RWPE2 (cell line): ENCODE data around the gene TPRX1.

Source experiments
- ATAC-seq: fragments of 200-7000 bp; cut with Tn5 transposase; 3 replicates; pipeline ENCODE4 v1.9.1; 2021; ENCODE audit warnings: low read depth
- DNase-seq: peaks from one replicate; pipeline ENCODE4 v3.0.0-alpha.2; 2020; ENCODE audit warnings: low spot score
- H3K27ac ChIP-seq: fragments of 450-650 bp; 2 replicates; pipeline ENCODE4 v1.5.1; 2017; ENCODE audit warnings: mild to moderate bottlenecking; ENCODE audit not compliant: poor library complexity, severe bottlenecking
- H3K27me3 ChIP-seq: fragments of 250-450 bp; sonication (Bioruptor Pico); 2 replicates; pipeline ENCODE4 v1.5.1; 2021; ENCODE audit warnings: mild to moderate bottlenecking, moderate library complexity; ENCODE audit not compliant: insufficient read depth, poor library complexity, severe bottlenecking
- H3K36me3 ChIP-seq: fragments of 250-450 bp; sonication (Bioruptor Pico); 2 replicates; pipeline ENCODE4 v1.5.1; 2020; ENCODE audit warnings: low read depth, mild to moderate bottlenecking, moderate library complexity
- H3K4me1 ChIP-seq: fragments of 250-450 bp; sonication (Bioruptor Pico); 2 replicates; pipeline ENCODE4 v1.5.1; 2021; ENCODE audit warnings: mild to moderate bottlenecking, moderate library complexity; ENCODE audit not compliant: insufficient read depth, poor library complexity, severe bottlenecking
- H3K4me3 ChIP-seq: fragments of 250-450 bp; sonication (Bioruptor Pico); 2 replicates; pipeline ENCODE4 v1.5.1; 2021; ENCODE audit warnings: mild to moderate bottlenecking, moderate library complexity; ENCODE audit not compliant: severe bottlenecking
- H3K9me3 ChIP-seq: fragments of 250-450 bp; sonication (Bioruptor Pico); 2 replicates; pipeline ENCODE4 v1.5.1; 2021; ENCODE audit warnings: mild to moderate bottlenecking, moderate library complexity; ENCODE audit not compliant: severe bottlenecking
- CTCF ChIP-seq: fragments of 450-650 bp; IDR thresholded peaks from one replicate; pipeline ENCODE4 v1.5.1; 2017; ENCODE audit warnings: mild to moderate bottlenecking, moderate library complexity; ENCODE audit not compliant: poor library complexity, severe bottlenecking

The TPRX1 gene

GRCh38 chr19:47762615-47763308 lies 41.6 kb downstream of the TPRX1 start:
- Histone ChIP-seq H3K4me1 (no peaks in the 10 kb centered on the region), H3K36me3 (peaks cover 14% of the 10 kb centered on the region), H3K9me3 (no peaks in the 10 kb centered on the region), H3K27me3 (no peaks in the 10 kb centered on the region), H3K27ac (no peak overlapping the region), H3K4me3 (no peak overlapping the region)
- no peak for ATAC-seq
- no peak for DNase-seq
- no peak for TF ChIP-seq CTCF

GRCh38 chr19:47762151-47762550 lies 42.2 kb downstream of the TPRX1 start:
- DNase-seq (no peak), ATAC-seq (no peak)
- Histone ChIP-seq H3K27me3 (no peaks in the 10 kb centered on the region), H3K4me3 (no peak overlapping the region), H3K9me3 (no peaks in the 10 kb centered on the region), H3K4me1 (no peaks in the 10 kb centered on the region), H3K27ac (no peak overlapping the region), H3K36me3 (peaks cover 20% of the 10 kb centered on the region)
- no peak for TF ChIP-seq CTCF

GRCh38 chr19:47761566-47761965 lies 42.8 kb downstream of the TPRX1 start:
- H3K36me3 ChIP-seq, result peaks cover 26% of the 10 kb centered on the region
- no peak for TF ChIP-seq CTCF
- no peak overlapping the region for H3K4me3 ChIP-seq
- no peak overlapping the region for H3K27ac ChIP-seq
- no peaks in the 10 kb centered on the region for H3K27me3 ChIP-seq
- no peaks in the 10 kb centered on the region for H3K4me1 ChIP-seq
- H3K9me3 ChIP-seq, result no peaks in the 10 kb centered on the region
- no peak for DNase-seq
- ATAC-seq, result no peak

GRCh38 chr19:47760632-47760999 lies 43.7 kb downstream of the TPRX1 start:
- TF ChIP-seq CTCF, result no peak
- no peak for ATAC-seq
- no peaks in the 10 kb centered on the region for H3K4me1 ChIP-seq

GRCh38 chr19:47758443-47758804 lies 45.9 kb downstream of the TPRX1 start:
- TF ChIP-seq CTCF, result no peak
- H3K27ac ChIP-seq, result no peak overlapping the region
- no peaks in the 10 kb centered on the region for H3K27me3 ChIP-seq
- no peaks in the 10 kb centered on the region for H3K4me1 ChIP-seq
- peaks cover 51% of the 10 kb centered on the region for H3K36me3 ChIP-seq
- DNase-seq (no peak), ATAC-seq (no peak)
- no peaks in the 10 kb centered on the region for H3K9me3 ChIP-seq
- no peak overlapping the region for H3K4me3 ChIP-seq

More at GRCh38 chr19:47760632-47760999, 43.7 kb downstream of the TPRX1 start:
- Histone ChIP-seq H3K27me3 (no peaks in the 10 kb centered on the region), H3K4me3 (no peak overlapping the region), H3K9me3 (no peaks in the 10 kb centered on the region), H3K36me3 (peaks cover 35% of the 10 kb centered on the region), H3K27ac (no peak overlapping the region)
- DNase-seq, result no peak
